GM23338 (cell line): ENCODE measurements around the gene PGF.

ENCODE experiments used
- CREB1 ChIP-seq: fragments of 250-450 bp; sonication (Bioruptor Pico); IDR thresholded peaks from 2 replicates; pipeline ENCODE4 v1.5.0; 2020; ENCODE audit warnings: low read depth, mild to moderate bottlenecking, moderate library complexity
- CTCF ChIP-seq, 2 experiments: fragments of 200-600 bp in 1 of 2; sonication (generic) in 1 of 2; conservative IDR thresholded peaks; 2 replicates each; pipeline versions ENCODE4 v1.5.1 to v1.6.1; 2016 to 2017; ENCODE audit warnings: antibody characterized with exemption in 2 of 2, low read depth in 2 of 2, mild to moderate bottlenecking in 2 of 2, moderate library complexity in 1 of 2
- EZH2 ChIP-seq: fragments of 200-600 bp; sonication (generic); IDR thresholded peaks from one replicate; pipeline ENCODE4 v1.8.0; 2017; ENCODE audit warnings: antibody characterized with exemption, mild to moderate bottlenecking, low read depth; ENCODE audit not compliant: unreplicated experiment
- EZH2phosphoT487 ChIP-seq: fragments of 200-600 bp; sonication (generic); IDR thresholded peaks from one replicate; pipeline ENCODE4 v1.8.1; 2018; ENCODE audit warnings: antibody characterized with exemption; ENCODE audit not compliant: unreplicated experiment
- JUNB ChIP-seq: IDR thresholded peaks from one replicate; pipeline ENCODE4 v1.6.1; 2016; ENCODE audit warnings: antibody characterized with exemption; ENCODE audit not compliant: unreplicated experiment
- NANOG ChIP-seq: IDR thresholded peaks from 2 replicates; pipeline ENCODE4 v1.6.1; 2016; ENCODE audit warnings: antibody characterized with exemption, borderline replicate concordance
- POLR2AphosphoS5 ChIP-seq: IDR thresholded peaks from 2 replicates; pipeline ENCODE4 v1.6.1; 2016; ENCODE audit warnings: antibody characterized with exemption, low read depth
- STAT1 ChIP-seq: IDR thresholded peaks from one replicate; pipeline ENCODE4 v1.6.1; 2016; ENCODE audit warnings: antibody characterized with exemption; ENCODE audit not compliant: unreplicated experiment
- ZNF114 ChIP-seq: fragments of 250-450 bp; sonication (Bioruptor Pico); IDR thresholded peaks from 2 replicates; pipeline ENCODE4 v1.5.0; 2020; ENCODE audit warnings: mild to moderate bottlenecking, moderate library complexity
- ZNF331 ChIP-seq: fragments of 250-450 bp; sonication (Bioruptor Pico); IDR thresholded peaks from 2 replicates; pipeline ENCODE4 v1.5.0; 2020; ENCODE audit warnings: low read depth, mild to moderate bottlenecking, moderate library complexity
- TF ChIP-seq, protein P1 (sequence below): IDR thresholded peaks from one replicate; pipeline ENCODE4 v1.6.1; 2018; ENCODE audit warnings: antibody characterized with exemption; ENCODE audit not compliant: unreplicated experiment
- TF ChIP-seq, protein P2 (sequence below): IDR thresholded peaks from 2 replicates; pipeline ENCODE4 v1.6.1; 2016; ENCODE audit warnings: antibody characterized with exemption

DNA sequence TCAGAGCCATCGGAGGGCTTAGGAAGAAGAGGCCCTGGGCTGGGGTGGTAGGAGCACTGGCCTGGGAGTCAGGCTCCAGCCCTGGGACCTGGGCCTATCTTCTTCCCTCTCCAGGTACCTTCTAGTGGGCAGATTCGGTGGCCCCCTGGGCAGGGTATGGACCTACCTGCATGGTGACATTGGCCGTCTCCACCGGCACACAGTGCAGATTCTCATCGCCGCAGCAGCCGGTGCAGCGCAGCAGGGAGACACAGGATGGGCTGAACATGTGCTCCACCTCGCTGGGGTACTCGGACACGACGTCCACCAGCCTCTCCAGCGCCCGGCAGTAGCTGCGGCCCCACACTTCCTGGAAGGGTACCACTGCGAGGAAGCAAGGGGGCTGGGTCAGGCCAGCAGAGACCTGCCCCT, 6.2 kb downstream of the PGF start:
- TF ChIP-seq ZNF331 (CRISPR knock-in tag) (no peak), CTCF (conservative IDR thresholded peaks at IDR 0.05; ENCODE audit: low read depth in 2 of 2) (no peak), EZH2 (no peak), EZH2phosphoT487 (no peak), STAT1 (no peak), JUNB (no peak), POLR2AphosphoS5 (no peak), ZNF114 (CRISPR knock-in tag) (no peak), CREB1 (CRISPR knock-in tag) (no peak), NANOG (no peak)
- TF ChIP-seq, protein P1, sequence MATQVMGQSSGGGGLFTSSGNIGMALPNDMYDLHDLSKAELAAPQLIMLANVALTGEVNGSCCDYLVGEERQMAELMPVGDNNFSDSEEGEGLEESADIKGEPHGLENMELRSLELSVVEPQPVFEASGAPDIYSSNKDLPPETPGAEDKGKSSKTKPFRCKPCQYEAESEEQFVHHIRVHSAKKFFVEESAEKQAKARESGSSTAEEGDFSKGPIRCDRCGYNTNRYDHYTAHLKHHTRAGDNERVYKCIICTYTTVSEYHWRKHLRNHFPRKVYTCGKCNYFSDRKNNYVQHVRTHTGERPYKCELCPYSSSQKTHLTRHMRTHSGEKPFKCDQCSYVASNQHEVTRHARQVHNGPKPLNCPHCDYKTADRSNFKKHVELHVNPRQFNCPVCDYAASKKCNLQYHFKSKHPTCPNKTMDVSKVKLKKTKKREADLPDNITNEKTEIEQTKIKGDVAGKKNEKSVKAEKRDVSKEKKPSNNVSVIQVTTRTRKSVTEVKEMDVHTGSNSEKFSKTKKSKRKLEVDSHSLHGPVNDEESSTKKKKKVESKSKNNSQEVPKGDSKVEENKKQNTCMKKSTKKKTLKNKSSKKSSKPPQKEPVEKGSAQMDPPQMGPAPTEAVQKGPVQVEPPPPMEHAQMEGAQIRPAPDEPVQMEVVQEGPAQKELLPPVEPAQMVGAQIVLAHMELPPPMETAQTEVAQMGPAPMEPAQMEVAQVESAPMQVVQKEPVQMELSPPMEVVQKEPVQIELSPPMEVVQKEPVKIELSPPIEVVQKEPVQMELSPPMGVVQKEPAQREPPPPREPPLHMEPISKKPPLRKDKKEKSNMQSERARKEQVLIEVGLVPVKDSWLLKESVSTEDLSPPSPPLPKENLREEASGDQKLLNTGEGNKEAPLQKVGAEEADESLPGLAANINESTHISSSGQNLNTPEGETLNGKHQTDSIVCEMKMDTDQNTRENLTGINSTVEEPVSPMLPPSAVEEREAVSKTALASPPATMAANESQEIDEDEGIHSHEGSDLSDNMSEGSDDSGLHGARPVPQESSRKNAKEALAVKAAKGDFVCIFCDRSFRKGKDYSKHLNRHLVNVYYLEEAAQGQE, result no peak
- TF ChIP-seq, protein P2, sequence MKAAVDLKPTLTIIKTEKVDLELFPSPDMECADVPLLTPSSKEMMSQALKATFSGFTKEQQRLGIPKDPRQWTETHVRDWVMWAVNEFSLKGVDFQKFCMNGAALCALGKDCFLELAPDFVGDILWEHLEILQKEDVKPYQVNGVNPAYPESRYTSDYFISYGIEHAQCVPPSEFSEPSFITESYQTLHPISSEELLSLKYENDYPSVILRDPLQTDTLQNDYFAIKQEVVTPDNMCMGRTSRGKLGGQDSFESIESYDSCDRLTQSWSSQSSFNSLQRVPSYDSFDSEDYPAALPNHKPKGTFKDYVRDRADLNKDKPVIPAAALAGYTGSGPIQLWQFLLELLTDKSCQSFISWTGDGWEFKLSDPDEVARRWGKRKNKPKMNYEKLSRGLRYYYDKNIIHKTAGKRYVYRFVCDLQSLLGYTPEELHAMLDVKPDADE, result no peak
